ENCODE data around the gene BABAM2.

Gene BABAM2

DNA sequence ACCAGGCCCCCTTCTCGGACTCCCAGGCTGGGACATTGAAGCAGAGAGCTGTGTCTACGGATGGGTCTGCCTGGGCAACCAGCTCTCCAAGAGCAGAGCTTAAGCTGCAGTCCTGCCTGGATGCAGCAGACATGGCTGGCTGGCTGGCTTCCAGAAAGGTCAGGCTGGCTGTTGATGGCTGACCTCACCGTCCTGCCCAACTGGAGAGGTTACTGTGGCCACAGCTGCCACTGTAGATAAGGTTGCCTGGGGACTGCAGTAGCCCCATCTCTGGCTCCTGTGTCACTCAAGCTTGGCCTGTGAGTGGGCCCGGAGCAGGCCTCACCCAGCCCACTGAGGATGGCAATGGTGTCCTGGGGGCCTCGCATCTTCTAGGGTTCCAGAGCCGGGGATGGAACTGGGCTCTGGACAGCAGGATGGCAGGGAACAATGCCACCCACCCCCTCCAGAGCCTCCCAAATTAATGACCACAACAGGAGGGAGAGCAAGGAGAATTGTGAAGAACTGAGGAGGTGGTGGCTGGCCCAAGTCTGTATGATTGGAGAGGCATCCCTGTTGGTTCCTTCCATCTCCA lies 465.1 kb downstream of the BABAM2 start:
- no peaks in the 10 kb centered on the region for H3K4me1 ChIP-seq
- H3K9me3 ChIP-seq = no peaks in the 10 kb centered on the region
- H3K4me3 ChIP-seq = no peak overlapping the region
- in situ Hi-C loops (cut with MboI; ENCODE audit: low sequenced_read_pairs) = no loop called here
- DNase-seq (ENCODE audit: low spot score in 2 of 2) = no peak
- no peaks in the 10 kb centered on the region for H3K36me3 ChIP-seq (replicated peaks)
- H3K27me3 ChIP-seq (ENCODE audit: low read depth) = no peaks in the 10 kb centered on the region

DNA sequence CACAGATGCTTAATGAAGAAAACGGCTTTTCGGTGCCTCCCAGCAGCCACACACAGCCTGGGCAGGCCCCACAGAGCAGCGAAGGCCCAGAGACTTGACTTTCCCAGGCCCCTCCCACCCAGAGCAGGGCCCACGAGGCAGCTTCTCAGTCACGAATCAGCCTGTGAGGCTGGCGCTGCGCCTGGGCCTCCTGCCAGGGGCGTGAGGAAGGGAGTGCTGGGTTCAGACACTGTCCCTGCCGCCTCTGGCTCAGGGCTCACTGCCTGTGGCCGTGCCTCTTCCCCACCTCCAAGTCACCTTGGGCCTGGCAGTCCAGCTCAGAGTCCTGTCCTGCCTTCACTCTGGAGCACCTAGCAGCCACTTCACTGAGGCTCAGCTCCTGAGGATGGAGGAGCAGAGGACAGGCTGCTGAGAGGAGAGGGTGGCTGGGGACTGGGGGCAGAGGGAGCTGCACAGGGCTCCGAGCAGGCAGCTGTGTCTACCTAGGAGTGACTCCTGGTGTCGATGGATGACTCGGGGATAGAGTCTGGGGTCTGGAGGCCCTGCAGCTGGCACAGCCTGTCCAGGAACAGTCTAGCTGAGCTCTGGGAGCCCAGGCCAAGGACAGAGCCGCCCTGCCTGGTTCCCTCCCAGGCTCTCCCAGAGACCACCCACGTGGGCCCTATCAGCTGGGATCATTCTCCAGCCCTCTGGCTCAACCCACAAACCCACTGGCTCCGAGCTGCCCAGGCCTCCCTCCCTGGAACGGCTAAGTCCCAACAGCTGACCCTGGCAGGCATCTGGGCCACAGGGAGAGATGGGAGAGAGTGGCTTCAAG lies 465.8 kb downstream of the BABAM2 start:
- in situ Hi-C loops (cut with MboI; ENCODE audit: low sequenced_read_pairs) = no loop called here
- H3K36me3 ChIP-seq (replicated peaks) = no peaks in the 10 kb centered on the region
- H3K27me3 ChIP-seq (ENCODE audit: low read depth) = no peaks in the 10 kb centered on the region
- no peak for DNase-seq (ENCODE audit: low spot score in 2 of 2)
- no peaks in the 10 kb centered on the region for H3K9me3 ChIP-seq
- no peak overlapping the region for H3K4me3 ChIP-seq
- H3K4me1 ChIP-seq = no peaks in the 10 kb centered on the region

DNA sequence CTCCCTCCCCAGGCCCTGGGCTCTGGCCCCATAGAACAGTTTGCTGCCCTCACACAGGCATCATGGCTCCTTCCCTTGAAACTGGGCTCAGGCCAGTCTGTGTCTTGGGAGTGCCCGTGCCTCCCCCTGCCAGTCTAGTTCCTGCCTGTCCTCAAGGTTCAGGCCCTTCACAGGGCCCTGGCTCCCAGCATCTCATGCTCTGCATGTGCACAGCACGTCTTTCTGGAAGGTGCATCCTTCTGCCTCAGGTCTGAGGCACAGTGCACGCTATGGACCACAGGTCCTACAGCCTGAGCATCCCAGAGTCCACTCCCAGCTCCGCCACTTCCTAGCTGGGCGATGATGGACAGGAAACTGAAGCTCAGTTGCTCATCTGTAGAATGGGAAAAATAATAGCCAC lies 466.5 kb downstream of the BABAM2 start:
- in situ Hi-C loops (cut with MboI; ENCODE audit: low sequenced_read_pairs) = no loop called here
- no peak for DNase-seq (ENCODE audit: low spot score in 2 of 2)
- Histone ChIP-seq H3K9me3 (no peaks in the 10 kb centered on the region), H3K27me3 (ENCODE audit: low read depth) (no peaks in the 10 kb centered on the region), H3K36me3 (replicated peaks) (no peaks in the 10 kb centered on the region), H3K4me3 (no peak overlapping the region), H3K4me1 (no peaks in the 10 kb centered on the region)

DNA sequence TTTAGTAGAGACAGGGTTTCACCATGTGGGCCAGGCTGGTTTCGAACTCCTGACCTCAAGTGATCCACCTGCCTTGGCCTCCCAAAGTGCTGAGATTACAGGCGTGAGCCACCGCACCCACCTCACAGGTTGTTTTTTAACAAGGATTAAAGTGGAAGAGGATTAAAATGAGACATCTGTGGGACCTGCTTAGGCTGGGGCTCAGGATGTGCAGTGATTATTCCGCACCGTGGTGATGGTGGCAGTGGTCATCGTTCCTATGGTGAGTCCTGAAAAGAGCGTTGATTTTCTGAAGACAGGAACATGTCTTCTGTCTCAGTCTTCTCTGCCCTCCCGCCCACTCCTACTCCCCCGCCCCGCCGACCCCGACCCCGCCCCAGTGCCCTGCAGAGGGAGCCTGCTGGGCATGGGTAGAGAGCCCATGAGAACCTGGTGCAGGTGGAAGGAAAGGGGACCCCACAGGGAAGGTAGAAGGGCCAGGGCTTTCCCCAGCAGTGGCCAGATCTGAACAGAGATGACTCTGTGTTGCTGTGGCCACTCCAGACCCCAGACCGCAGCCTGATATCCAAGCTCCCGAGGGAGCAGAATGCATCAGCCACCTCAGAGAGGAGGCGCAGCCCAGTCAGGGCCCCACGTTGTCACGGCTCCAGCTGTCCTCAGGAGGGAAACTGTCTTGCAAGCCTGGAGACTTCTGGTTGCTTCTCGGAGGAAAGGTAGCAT lies 467.6 kb downstream of the BABAM2 start:
- H3K4me1 ChIP-seq = no peaks in the 10 kb centered on the region
- in situ Hi-C loops (cut with MboI; ENCODE audit: low sequenced_read_pairs) = no loop called here
- DNase-seq (ENCODE audit: low spot score in 2 of 2) = no peak

DNA sequence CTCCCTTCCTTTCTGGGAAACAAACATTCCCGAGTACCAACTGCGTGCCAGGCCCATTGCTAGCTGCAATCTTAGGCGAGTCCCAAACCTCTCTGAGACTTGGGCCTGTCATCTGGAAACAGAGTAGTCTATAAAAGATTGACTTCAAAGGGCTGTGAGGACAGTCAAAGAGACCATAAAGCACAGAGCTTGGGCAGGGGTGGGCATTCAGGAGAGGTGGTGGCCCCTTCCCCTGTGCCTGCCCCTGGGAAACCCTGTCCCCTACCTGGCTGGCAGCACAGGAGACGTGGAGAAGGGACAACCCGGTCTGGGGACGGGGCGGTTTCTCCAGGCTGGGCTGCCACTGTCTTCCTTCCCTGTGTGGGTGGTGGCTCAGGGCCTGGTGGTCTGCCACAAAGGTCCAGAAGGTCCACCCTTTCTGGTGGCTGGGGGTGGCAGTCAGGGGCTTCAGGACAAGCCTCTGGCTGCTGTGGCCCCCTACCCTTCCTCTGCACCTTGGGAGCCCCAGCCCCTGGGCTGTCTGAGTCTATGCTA lies 468.2 kb downstream of the BABAM2 start:
- in situ Hi-C loops (cut with MboI; ENCODE audit: low sequenced_read_pairs) = no loop called here
- DNase-seq (ENCODE audit: low spot score in 2 of 2) = no peak
- no peaks in the 10 kb centered on the region for H3K4me1 ChIP-seq

More for the DNA sequence above, 467.6 kb downstream of the BABAM2 start:
- Histone ChIP-seq H3K4me3 (no peak overlapping the region), H3K9me3 (no peaks in the 10 kb centered on the region), H3K36me3 (replicated peaks) (no peaks in the 10 kb centered on the region), H3K27me3 (ENCODE audit: low read depth) (no peaks in the 10 kb centered on the region)

DNA sequence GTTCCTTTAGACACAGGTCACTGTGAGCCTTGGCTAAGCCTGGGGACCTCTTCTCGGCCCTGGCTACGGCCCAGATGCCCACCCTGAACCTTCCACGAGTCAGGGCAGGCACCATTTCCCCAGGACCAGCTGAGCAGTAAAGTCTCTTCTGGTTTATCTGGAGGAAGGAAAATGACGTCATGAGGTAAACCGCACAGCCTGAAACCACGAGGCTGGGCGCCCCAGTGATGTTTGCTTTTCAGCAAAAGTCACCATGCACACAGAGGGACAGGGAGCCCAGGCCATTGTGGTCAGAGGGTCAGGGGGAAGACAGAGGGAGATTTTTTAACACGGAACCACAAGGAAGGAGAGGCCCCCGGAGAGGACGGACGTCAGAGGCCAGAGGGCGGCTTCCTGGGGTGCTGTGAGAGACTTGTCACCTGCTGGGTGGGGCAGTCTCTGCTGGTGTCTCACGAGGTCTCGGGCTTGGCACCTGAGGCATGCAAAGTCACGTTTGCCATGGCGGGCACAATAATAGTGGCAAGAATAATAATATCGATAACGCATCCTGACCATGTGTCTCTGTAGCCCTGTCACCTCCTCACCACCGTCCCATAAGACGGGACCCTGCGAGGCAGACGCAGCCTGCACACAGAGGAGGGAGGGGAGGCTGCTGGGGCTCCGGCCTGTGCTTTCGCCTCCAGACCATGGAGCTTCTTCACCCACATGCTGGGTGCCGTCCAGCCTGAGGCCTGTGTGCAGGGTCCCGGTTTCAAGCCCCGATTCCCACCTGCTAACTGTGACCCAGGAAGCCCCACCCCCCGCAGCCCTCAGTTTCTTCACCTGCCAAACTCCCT lies 468.9 kb downstream of the BABAM2 start:
- Histone ChIP-seq H3K4me1 (no peaks in the 10 kb centered on the region), H3K27me3 (ENCODE audit: low read depth) (no peaks in the 10 kb centered on the region), H3K36me3 (replicated peaks) (no peaks in the 10 kb centered on the region), H3K9me3 (no peaks in the 10 kb centered on the region), H3K4me3 (no peak overlapping the region)
- in situ Hi-C loops (cut with MboI; ENCODE audit: low sequenced_read_pairs) = no loop called here
- DNase-seq (ENCODE audit: low spot score in 2 of 2) = no peak

More for the DNA sequence above, 468.2 kb downstream of the BABAM2 start:
- Histone ChIP-seq H3K9me3 (no peaks in the 10 kb centered on the region), H3K4me3 (no peak overlapping the region), H3K27me3 (ENCODE audit: low read depth) (no peaks in the 10 kb centered on the region), H3K36me3 (replicated peaks) (no peaks in the 10 kb centered on the region)

DNA sequence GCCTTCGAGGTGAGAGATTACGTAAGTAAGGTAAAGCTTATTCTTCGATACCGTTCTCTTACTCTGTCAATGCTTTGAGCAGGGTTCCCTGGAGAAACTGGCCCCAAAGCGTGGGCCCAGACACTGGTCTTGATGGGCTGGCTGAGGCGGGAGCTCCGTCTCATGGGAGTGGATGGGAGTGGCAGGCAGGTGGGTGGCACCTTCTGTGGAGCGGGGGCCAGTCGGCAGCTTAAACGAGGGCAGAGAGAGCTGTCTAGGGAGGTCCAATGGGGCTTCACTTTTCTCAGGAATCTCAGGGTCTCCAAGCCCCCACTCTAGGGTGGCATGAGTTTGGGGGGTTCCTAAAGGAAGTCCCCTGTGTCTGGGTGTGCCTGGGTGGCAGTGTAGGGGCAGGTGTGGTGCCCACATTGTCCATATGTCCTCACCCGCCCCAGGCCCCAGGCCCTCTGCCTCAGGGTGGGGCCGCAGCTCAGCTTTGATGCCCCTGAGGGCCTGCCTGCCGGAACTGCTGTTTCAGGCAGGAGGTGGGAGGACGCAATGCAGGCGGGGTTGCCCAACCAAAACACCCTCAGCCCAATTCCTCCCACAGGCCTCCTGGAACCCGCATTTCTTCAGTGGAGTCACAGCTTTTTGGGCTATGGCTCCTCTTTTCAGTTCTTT lies 469.7 kb downstream of the BABAM2 start:
- Histone ChIP-seq H3K36me3 (replicated peaks) (no peaks in the 10 kb centered on the region), H3K27me3 (ENCODE audit: low read depth) (no peaks in the 10 kb centered on the region), H3K4me3 (no peak overlapping the region), H3K9me3 (no peaks in the 10 kb centered on the region), H3K4me1 (no peaks in the 10 kb centered on the region)
- in situ Hi-C loops (cut with MboI; ENCODE audit: low sequenced_read_pairs) = no loop called here
- DNase-seq (ENCODE audit: low spot score in 2 of 2) = no peak

DNA sequence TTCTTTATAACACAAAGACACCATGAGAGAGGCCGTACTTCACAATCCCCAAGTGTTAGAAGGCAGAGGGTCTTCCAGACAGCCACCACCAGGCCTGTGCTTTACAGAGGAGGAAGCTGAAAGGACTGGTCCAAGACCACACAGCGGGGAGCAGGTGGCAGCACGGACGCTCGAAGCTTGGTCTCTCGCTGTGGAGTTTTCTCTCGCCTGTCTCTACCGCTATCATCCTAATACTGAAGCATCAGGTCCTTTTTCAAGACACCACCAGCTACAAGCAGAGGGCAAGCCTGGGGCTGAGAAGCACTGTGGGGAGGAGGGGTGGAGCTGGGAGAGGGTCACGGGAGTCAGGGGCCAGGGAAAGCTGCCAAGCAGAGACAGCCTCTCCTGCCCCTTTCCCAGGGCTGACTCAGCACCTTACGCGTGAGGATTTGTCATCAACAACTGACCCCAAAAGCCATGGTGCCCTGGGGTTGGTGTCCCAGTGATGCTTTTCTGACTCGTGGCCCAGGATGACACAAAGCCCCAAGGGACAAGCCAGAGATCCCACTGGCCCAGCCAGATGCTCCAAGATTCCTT lies 470.3 kb downstream of the BABAM2 start:
- no peak for DNase-seq (ENCODE audit: low spot score in 2 of 2)
- no peaks in the 10 kb centered on the region for H3K36me3 ChIP-seq (replicated peaks)
- in situ Hi-C loops (cut with MboI; ENCODE audit: low sequenced_read_pairs) = no loop called here
- H3K9me3 ChIP-seq = no peaks in the 10 kb centered on the region
- no peaks in the 10 kb centered on the region for H3K27me3 ChIP-seq (ENCODE audit: low read depth)
- no peak overlapping the region for H3K4me3 ChIP-seq
- no peaks in the 10 kb centered on the region for H3K4me1 ChIP-seq

DNA sequence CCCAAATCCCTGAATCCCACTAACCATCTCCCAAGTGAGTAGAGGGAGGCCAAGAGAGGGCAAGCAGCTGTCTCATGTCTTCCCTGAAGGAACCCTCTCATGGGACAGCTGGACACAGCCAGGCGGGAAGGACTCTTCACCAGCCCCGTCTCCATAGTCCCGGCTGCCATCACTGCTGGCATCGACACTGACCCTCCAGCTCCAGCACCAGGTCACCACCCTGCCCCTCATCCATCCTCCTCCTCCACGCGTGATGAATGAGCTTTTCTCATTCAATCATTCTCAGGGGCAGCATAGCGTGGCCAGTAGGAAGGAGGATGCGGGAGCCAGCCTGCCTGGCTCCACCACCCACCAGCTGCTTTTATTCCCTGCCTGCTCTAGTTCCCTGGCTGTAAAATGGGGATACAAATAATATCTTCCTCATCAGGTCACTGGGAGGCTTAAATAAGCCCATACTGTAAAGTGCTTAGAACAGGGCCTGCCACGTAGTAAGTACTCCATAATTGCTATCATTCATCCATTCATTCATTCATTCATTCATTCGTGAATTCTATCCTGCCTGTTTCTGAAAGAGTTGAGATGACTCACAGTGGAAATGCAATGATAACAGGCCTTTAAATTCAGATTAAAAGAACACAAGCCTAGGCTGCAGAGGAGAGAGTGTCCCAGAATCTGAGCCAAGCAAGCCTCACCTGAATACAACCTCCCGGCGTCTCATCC lies 471.6 kb downstream of the BABAM2 start:
- Histone ChIP-seq H3K9me3 (no peaks in the 10 kb centered on the region), H3K36me3 (replicated peaks) (no peaks in the 10 kb centered on the region), H3K4me1 (no peaks in the 10 kb centered on the region), H3K27me3 (ENCODE audit: low read depth) (no peaks in the 10 kb centered on the region), H3K4me3 (no peak overlapping the region)
- in situ Hi-C loops (cut with MboI; ENCODE audit: low sequenced_read_pairs) = no loop called here
- DNase-seq (ENCODE audit: low spot score in 2 of 2) = no peak

DNA sequence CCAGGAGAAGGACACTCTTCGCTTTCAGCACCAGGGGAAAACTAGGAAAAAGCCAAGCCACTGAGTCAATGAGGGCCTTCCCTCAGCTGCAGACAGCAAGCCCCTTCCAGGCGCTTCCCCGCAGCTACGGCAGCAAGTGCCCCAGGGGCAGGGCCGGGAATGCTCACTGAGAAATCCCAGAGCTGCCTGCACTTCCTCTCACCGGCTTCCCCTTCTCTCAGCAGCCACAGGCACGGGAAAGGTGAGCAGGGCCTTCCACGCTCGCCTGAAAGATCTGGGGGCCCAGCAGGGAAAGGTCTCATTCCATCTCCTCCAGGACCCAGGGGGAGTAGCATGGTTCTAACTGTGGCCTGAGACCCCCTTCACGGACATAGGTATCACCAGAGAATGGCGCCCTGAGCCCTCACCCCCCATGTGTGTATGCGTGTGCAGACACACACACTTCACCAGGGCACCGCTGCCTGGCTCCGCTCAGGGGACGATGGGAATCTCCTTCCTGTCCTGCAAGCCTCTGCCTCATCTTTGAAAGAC lies 472.5 kb downstream of the BABAM2 start:
- Histone ChIP-seq H3K27me3 (ENCODE audit: low read depth) (no peaks in the 10 kb centered on the region), H3K36me3 (replicated peaks) (no peaks in the 10 kb centered on the region), H3K4me1 (no peaks in the 10 kb centered on the region), H3K4me3 (no peak overlapping the region), H3K9me3 (no peaks in the 10 kb centered on the region)
- in situ Hi-C loops (cut with MboI; ENCODE audit: low sequenced_read_pairs) = no loop called here
- no peak for DNase-seq (ENCODE audit: low spot score in 2 of 2)

DNA sequence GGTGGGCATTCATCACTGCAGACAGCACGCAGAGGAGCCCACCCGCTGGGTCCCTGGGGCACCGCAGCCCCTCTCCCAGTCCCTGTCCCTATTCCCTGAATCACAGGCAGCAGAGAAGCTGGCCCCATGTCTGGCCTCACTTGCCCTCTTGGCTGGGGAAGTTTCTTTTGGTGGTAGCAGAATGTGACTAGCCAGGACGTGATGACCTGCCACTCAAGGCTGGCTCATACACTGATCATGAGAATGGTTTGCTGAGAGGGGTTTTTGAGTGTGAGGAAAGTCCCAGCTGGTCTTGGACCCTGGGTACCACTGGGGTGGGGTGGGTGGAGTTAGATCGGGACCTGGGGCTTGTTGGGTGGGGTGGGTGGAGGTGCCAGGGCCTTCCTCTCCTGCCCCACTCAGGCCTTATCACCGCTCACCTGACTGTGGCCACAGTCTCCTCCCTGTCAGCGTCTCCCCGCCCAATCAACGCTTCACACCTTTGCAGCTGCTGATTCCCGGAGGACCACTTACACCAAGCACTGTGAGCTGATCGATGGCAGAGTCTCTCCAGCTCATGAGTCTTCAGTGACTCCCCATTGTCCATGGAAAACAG lies 473.3 kb downstream of the BABAM2 start:
- no peaks in the 10 kb centered on the region for H3K4me1 ChIP-seq
- H3K27me3 ChIP-seq (ENCODE audit: low read depth) = no peaks in the 10 kb centered on the region
- no peak for DNase-seq (ENCODE audit: low spot score in 2 of 2)
- H3K36me3 ChIP-seq (replicated peaks) = no peaks in the 10 kb centered on the region
- in situ Hi-C loops (cut with MboI; ENCODE audit: low sequenced_read_pairs) = no loop called here
- no peaks in the 10 kb centered on the region for H3K9me3 ChIP-seq
- no peak overlapping the region for H3K4me3 ChIP-seq

DNA sequence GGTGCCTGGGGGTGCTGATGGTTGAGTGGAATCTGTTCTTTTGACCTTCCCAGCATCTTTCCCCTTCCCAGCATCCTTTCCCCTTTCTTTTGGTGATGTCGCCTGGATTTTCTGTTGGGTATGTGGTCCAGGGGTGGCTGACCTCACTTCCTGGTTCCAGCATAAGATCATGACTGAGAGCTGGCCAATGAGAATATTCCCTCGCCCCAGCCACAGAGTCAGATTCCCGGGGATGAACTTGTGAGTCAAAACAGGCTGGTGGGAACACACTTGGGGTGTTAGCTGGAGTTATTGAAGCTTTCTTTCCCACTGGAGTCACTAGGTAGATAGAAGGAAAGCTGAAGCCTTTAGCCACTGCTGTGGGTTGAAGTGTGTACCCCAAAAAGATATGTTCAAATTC lies 474.1 kb downstream of the BABAM2 start:
- no peaks in the 10 kb centered on the region for H3K9me3 ChIP-seq
- no peaks in the 10 kb centered on the region for H3K36me3 ChIP-seq (replicated peaks)
- H3K4me1 ChIP-seq = no peaks in the 10 kb centered on the region
- in situ Hi-C loops (cut with MboI; ENCODE audit: low sequenced_read_pairs) = no loop called here
- no peaks in the 10 kb centered on the region for H3K27me3 ChIP-seq (ENCODE audit: low read depth)
- H3K4me3 ChIP-seq = no peak overlapping the region
- DNase-seq (ENCODE audit: low spot score in 2 of 2) = no peak
